Left renal pelvis (tissue), 4 donors: ENCODE data around the gene CMIP. TPM values are rescaled to one million over a fixed set of nuclear protein-coding genes. Genes with fewer than 3 reads are reported as not detected.

Source experiments
- DNase-seq, 4 donors: peaks; one replicate each; pipeline ENCODE4 v3.0.0-alpha.2; 2013; ENCODE audit warnings: low read depth in 4 of 4, low spot score in 3 of 4
- polyA plus RNA-seq, 4 donors: library from polyadenylated mRNA; unstranded; fragments of 120-200 nt; gene quantifications; one replicate each; pipeline ENCODE4 v1.2.1, GENCODE V29; 2013; ENCODE audit not compliant: insufficient read length in 4 of 4

The CMIP gene
- polyA plus RNA-seq, 4 donors: 24.0 to 48.3 (median 42.0) TPM

- no peak for DNase-seq
These were observed 100.2 kb downstream of the CMIP start for GRCh38 chr16:81544700-81545271.

GRCh38 chr16:81545470-81546250, 101.1 kb downstream of the CMIP start:
- DNase-seq: no peak

GRCh38 chr16:81546781-81547180, 102.2 kb downstream of the CMIP start:
- DNase-seq: peak in 2 of 4 donors; percentile 45 to 51

- no peak for DNase-seq
These were observed 102.8 kb downstream of the CMIP start for GRCh38 chr16:81547194-81547938.

GRCh38 chr16:81547939-81548216, 103.3 kb downstream of the CMIP start:
- DNase-seq: no peak

- DNase-seq: no peak
These were observed 103.9 kb downstream of the CMIP start for GRCh38 chr16:81548551-81548875.

- peak; percentile 39 to 67 (median 50) for DNase-seq
These were observed 104.4 kb downstream of the CMIP start for GRCh38 chr16:81548876-81549546.

GRCh38 chr16:81549547-81550431, 105.2 kb downstream of the CMIP start:
- no peak for DNase-seq

GRCh38 chr16:81550432-81550808, 105.8 kb downstream of the CMIP start:
- DNase-seq: no peak

- no peak for DNase-seq
These were observed 106.7 kb downstream of the CMIP start for GRCh38 chr16:81551151-81551808.

GRCh38 chr16:81551821-81552304, 107.3 kb downstream of the CMIP start:
- DNase-seq: no peak

GRCh38 chr16:81552743-81553079, 108.1 kb downstream of the CMIP start:
- no peak for DNase-seq

GRCh38 chr16:81553080-81553813, 108.6 kb downstream of the CMIP start:
- DNase-seq: no peak

- no peak for DNase-seq
These were observed 109.4 kb downstream of the CMIP start for GRCh38 chr16:81553814-81554675.

GRCh38 chr16:81554979-81555378, 110.4 kb downstream of the CMIP start:
- no peak for DNase-seq

- no peak for DNase-seq
These were observed 111.1 kb downstream of the CMIP start for GRCh38 chr16:81555660-81556059.

GRCh38 chr16:81556715-81557284, 112.2 kb downstream of the CMIP start:
- DNase-seq: no peak

GRCh38 chr16:81558077-81558443, 113.5 kb downstream of the CMIP start:
- DNase-seq: no peak
